A549 (cell line): Measurements from ENCODE around the gene ZPR1.

Experiments used
- ATOH8 ChIP-seq: fragments of 250-450 bp; sonication (Bioruptor Pico); IDR thresholded peaks from 2 replicates; pipeline ENCODE4 v1.5.0; 2020; ENCODE audit warnings: low read depth, mild to moderate bottlenecking, moderate library complexity
- CBX8 ChIP-seq: fragments of 200-600 bp; sonication (generic); IDR thresholded peaks from 2 replicates; pipeline ENCODE4 v1.6.1; 2016
- E2F6 ChIP-seq: IDR thresholded peaks from 2 replicates; pipeline ENCODE4 v1.6.1; 2012; ENCODE audit warnings: low read depth, borderline replicate concordance
- MAFK ChIP-seq: fragments of 450-650 bp; IDR thresholded peaks from 2 replicates; pipeline ENCODE4 v1.6.1; 2014; ENCODE audit not compliant: partially characterized antibody
- MYC ChIP-seq: IDR thresholded peaks from 2 replicates; pipeline ENCODE4 v1.6.1; 2012; ENCODE audit warnings: mild to moderate bottlenecking, inconsistent platforms, low read length, improper control_type of control experiment, borderline replicate concordance
- POLR2A ChIP-seq: IDR thresholded peaks from 2 replicates; pipeline ENCODE4 v1.6.1; 2012; ENCODE audit warnings: mild to moderate bottlenecking, low read length
- POLR2AphosphoS2 ChIP-seq: conservative IDR thresholded peaks from 2 replicates; pipeline ENCODE4 v1.6.1; 2012; ENCODE audit warnings: low read length, improper control_type of control experiment, inconsistent platforms
- RAD21 ChIP-seq, 2 experiments: fragments of >200 bp in 1 of 2; sonication (Bioruptor Twin) in 1 of 2; formaldehyde crosslinking in 1 of 2; IDR thresholded peaks in 1 of 2; conservative IDR thresholded peaks in 1 of 2; 2 replicates in 1 of 2; 3 replicates in 1 of 2; pipeline ENCODE4 v1.6.1; 2012 to 2018; ENCODE audit warnings: inconsistent platforms in 1 of 2
- RCOR1 ChIP-seq: fragments of 150-350 bp; IDR thresholded peaks from 2 replicates; pipeline ENCODE4 v1.6.1; 2014; ENCODE audit warnings: antibody characterized with exemption, low read length, low read depth
- REST ChIP-seq: fragments of 200-600 bp; sonication (generic); IDR thresholded peaks from 2 replicates; pipeline ENCODE4 v1.6.1; 2016; ENCODE audit warnings: antibody characterized with exemption, mild to moderate bottlenecking, moderate library complexity
- RFX5 ChIP-seq: fragments of 450-650 bp; IDR thresholded peaks from 2 replicates; pipeline ENCODE4 v1.7.1; 2014; ENCODE audit warnings: antibody characterized with exemption, mild to moderate bottlenecking, moderate library complexity
- TF ChIP-seq, protein P1 (sequence below): fragments of >200 bp; sonication (Bioruptor Twin); formaldehyde crosslinking; IDR thresholded peaks from 3 replicates; pipeline ENCODE4 v1.5.1; 2016

GRCh38 chr11:116771935-116772334 is 15.9 kb downstream of the ZPR1 start:
- TF ChIP-seq RAD21 (conservative IDR thresholded peaks at IDR 0.05 in 1 of 2, IDR thresholded peaks at IDR 0.05 in 1 of 2) (no peak), POLR2AphosphoS2 (no peak), RFX5 (no peak), RCOR1 (no peak), POLR2A (no peak), CBX8 (no peak), REST (no peak), E2F6 (no peak), MYC (no peak), ATOH8 (CRISPR knock-in tag) (no peak), MAFK (no peak)
- TF ChIP-seq, protein P1, sequence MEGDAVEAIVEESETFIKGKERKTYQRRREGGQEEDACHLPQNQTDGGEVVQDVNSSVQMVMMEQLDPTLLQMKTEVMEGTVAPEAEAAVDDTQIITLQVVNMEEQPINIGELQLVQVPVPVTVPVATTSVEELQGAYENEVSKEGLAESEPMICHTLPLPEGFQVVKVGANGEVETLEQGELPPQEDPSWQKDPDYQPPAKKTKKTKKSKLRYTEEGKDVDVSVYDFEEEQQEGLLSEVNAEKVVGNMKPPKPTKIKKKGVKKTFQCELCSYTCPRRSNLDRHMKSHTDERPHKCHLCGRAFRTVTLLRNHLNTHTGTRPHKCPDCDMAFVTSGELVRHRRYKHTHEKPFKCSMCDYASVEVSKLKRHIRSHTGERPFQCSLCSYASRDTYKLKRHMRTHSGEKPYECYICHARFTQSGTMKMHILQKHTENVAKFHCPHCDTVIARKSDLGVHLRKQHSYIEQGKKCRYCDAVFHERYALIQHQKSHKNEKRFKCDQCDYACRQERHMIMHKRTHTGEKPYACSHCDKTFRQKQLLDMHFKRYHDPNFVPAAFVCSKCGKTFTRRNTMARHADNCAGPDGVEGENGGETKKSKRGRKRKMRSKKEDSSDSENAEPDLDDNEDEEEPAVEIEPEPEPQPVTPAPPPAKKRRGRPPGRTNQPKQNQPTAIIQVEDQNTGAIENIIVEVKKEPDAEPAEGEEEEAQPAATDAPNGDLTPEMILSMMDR = no peak
